Right lung (tissue), 5 donors: ENCODE measurements around the gene PHB1. TPM values are rescaled to one million over a fixed set of nuclear protein-coding genes. Genes with fewer than 3 reads are reported as not detected.

Experiments used
- DNase-seq, 2 donors: peaks; one replicate each; pipeline ENCODE4 v3.0.0-alpha.2; 2013
- polyA plus RNA-seq, 5 donors: library from polyadenylated mRNA; unstranded; fragments of 120-200 nt; gene quantifications; one replicate each; pipeline versions ENCODE4 v1.2.1 to v1.2.3, GENCODE V29; 2013; ENCODE audit warnings: inconsistent platforms in 1 of 5, low replicate concordance in 1 of 5; ENCODE audit not compliant: insufficient read length in 5 of 5, insufficient read depth in 1 of 5

The PHB1 gene
- polyA plus RNA-seq, 5 donors, result 164 to 189 (median 167) TPM

DNA sequence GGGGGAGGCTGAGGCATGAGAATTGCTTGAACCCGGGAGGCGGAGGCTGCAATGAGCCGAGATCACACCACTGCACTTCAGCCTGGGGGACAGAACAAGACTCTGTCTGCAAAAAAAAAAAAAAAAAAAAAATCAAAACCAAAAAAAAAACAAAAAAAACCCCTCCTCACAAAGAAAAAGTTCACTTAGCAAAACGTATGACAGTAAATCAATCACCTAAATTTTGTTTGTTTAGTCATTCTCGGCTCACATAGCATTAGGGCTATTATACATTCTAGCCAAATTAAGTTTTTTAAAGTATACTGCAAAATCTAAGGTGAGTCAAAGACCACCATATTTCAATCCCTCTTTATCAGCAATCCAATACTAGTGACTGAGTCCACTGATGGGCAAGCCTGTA lies 58.4 kb downstream of the PHB1 start:
- DNase-seq, result no peak

Other genes starting within 250 kb of the PHB1 start
- gene GNGT2, start 204.3 kb downstream of the PHB1 start, polyA plus RNA-seq, result 1 to 10 TPM; 2.9 to 3.4 (median 3.1) TPM
- 10 to 100 TPM in 1 of 5 donors, 1 to 10 TPM in 4; 6.0 to 12.2 (median 8.0) TPM for gene ABI3, start 204.2 kb downstream of the PHB1 start, polyA plus RNA-seq
- 1 to 10 TPM; 2.8 to 6.2 (median 4.2) TPM for gene PHOSPHO1, start 184.1 kb downstream of the PHB1 start, polyA plus RNA-seq
- gene ZNF652, start 52.6 kb downstream of the PHB1 start, polyA plus RNA-seq, result 10 to 100 TPM; 24.3 to 30.4 (median 28.9) TPM
- 10 to 100 TPM in 3 of 5 donors, 1 to 10 TPM in 2; 8.1 to 22.2 (median 10.5) TPM for gene NGFR, start 80.4 kb upstream of the PHB1 start, polyA plus RNA-seq
- 1 to 10 TPM in 3 of 5 donors, under 1 TPM in 2; 0.84 to 1.8 (median 1.2) TPM for gene NXPH3, start 161.0 kb upstream of the PHB1 start, polyA plus RNA-seq